Coronary artery (tissue), 2 donors: ENCODE data around the gene POFUT2.

Source experiments
- DNase-seq: peaks from one replicate; pipeline ENCODE4 v3.0.0-alpha.2; 2017; ENCODE audit warnings: low spot score
- H3K27ac ChIP-seq, 2 donors: fragments of 200-600 bp; sonication (generic); one replicate each; pipeline ENCODE4 v1.5.1; 2016 to 2019
- H3K4me3 ChIP-seq: fragments of 200-600 bp; sonication (generic); 2 replicates; pipeline ENCODE4 v1.5.1; 2016; ENCODE audit warnings: mild to moderate bottlenecking, moderate library complexity
- TF ChIP-seq, protein P1 (sequence below): fragments of 200-600 bp; sonication (generic); IDR thresholded peaks from one replicate; pipeline ENCODE4 v1.5.1; 2019; ENCODE audit warnings: antibody characterized with exemption

POFUT2 gene

DNA sequence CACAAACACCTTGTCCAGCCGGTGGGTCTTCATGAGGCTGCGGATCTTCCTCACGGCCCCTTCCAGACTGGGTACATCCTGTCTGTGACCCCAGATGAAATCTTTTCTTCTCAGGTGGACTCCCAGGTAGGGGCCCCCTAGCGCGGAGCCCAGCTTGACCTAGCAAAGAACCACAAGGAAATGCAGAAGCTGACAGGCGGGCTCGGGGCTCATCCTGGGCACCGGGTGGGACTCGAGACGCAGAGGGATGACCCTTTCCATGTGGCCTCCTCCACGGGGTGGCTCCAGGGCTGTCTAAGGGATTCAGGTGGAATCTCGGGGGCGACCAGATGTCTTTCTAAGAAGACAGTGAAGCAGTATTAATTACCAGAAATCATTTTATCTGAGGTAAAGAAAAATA, 17.8 kb downstream of the POFUT2 start:
- TF ChIP-seq, protein P1, sequence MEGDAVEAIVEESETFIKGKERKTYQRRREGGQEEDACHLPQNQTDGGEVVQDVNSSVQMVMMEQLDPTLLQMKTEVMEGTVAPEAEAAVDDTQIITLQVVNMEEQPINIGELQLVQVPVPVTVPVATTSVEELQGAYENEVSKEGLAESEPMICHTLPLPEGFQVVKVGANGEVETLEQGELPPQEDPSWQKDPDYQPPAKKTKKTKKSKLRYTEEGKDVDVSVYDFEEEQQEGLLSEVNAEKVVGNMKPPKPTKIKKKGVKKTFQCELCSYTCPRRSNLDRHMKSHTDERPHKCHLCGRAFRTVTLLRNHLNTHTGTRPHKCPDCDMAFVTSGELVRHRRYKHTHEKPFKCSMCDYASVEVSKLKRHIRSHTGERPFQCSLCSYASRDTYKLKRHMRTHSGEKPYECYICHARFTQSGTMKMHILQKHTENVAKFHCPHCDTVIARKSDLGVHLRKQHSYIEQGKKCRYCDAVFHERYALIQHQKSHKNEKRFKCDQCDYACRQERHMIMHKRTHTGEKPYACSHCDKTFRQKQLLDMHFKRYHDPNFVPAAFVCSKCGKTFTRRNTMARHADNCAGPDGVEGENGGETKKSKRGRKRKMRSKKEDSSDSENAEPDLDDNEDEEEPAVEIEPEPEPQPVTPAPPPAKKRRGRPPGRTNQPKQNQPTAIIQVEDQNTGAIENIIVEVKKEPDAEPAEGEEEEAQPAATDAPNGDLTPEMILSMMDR, result no peak
- DNase-seq, result peak; percentile 50
- Histone ChIP-seq H3K27ac (no peak overlapping the region), H3K4me3 (no peak overlapping the region)

DNA sequence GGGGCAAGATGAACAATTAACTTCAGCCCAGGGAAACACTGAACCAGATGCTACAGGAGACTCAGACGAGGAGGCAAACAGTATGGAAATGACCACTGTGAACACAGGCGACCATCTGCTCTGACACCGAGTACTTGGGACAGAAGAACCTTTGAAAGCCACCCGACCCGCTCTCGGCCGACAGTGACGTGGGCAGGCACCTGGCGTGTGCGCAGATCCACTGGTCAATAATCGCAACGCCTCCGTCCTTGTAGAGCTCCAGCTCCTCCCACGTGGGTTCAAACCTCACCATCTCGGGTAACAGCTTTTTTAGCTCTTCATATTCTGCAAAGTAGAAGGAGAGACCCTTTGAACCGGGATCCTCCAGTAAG, 20.3 kb downstream of the POFUT2 start:
- TF ChIP-seq, protein P1, result no peak
- Histone ChIP-seq H3K27ac (no peak overlapping the region), H3K4me3 (no peak overlapping the region)
- DNase-seq, result peak; percentile 49

DNA sequence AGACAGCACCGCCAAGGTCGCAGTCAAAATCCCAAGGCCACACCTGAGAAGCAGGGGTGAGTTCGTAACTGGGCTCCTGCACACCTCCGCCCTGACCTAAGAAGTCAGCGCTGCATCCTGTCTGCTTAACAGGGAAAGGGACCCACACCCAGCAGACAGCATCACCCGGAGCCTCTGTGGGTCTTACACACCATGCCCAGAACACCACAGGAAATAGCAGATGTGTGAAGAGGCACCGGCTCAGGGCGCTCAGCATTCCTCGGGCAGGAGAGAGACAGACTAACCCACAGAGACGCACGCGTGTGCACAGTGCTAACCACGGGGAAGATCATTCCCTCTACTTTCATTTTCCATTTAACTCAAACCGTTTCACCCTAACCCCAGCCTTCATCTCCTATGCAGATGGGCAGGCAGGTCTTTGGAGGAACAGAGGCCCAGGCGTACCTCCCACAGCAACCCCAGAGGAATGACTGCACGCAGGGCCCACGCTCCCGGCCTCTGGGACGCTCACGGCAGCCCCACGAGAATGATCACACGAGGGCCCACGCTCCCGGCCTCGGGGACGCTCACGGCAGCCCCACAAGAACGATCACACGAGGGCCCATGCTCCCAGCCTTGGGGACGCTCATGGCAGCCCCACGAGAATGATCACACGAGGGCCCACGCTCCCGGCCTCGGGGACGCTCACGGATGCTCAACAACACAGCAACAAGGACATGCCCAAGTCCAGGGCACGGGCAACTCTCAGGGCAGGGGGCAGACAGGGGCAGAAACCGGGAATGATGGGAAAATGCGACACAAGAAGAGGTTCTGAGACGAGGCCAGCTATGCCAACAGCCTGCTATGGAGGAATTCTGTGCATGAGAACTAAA, 20.9 kb downstream of the POFUT2 start:
- TF ChIP-seq, protein P1, result no peak
- no peak overlapping the region for H3K4me3 ChIP-seq
- no peak overlapping the region for H3K27ac ChIP-seq
- DNase-seq, result no peak

DNA sequence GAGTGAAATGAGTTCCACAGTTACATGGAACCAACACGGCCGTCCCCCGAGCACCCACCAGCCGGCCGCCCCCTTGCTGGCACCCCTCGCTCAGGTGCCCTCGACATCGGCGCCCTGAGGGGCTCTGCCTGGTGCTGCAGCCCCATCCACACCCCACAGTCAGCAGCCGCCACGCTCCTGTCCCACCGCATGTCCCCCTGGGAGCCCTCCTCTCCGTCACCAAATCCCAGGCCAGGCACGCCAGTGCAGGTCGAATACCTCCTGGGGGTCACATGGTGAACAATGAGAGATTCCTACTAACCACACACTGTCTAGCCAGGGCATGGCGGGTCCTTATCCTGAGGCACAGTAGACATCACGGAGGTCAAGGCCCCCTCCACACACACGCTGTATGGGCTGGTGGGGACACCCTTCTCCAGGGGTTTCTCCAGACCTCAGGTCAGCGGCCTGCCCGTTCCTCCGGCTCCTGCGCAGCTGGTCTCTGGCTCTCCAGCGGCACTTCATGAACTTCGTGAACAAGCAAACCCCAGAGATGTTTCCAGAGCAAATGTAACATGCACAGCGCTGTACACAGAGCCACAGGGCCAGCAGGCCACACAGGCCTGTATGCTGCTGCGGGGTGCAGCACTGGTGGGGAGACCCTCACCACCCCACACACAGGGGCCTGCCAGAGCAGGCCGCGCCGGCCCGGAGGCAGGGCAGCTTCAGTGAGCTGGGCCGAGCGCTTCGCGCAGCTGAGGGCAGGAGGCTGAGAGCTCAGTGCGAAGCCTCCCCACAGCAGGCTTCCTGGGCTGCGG, 21.8 kb downstream of the POFUT2 start:
- peak; percentile 50 for DNase-seq
- TF ChIP-seq, protein P1, result no peak
- Histone ChIP-seq H3K4me3 (no peak overlapping the region), H3K27ac (no peak overlapping the region)

DNA sequence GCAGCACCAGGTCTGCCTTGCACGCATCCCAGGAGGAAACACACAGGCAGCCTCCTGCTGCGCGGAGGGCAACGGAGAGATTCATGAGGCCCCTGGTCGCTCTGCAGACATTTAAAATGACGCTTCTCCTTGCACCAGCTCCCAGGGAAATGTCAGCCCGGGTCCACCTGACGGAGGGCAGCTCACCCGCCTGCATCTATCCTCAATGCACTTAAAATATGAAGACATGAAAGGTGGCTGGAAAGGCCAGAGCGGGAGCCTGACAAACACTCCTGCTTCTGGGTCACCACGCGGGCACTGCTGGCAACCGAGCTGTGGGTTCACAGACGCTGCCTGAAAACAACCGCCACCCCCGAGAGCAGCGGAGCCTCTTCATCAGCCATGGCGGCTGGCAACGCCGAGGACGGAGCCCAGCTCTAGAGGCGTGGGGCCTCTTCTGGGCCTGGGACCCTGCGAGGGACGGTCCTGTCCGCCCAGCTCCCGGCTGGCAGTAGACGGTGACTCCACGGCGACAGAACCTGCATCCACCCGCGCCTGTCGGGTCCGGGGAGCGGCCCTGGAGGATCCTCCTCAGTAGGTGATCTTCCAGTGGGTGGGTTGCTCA, 22.7 kb downstream of the POFUT2 start:
- H3K4me3 ChIP-seq, result no peak overlapping the region
- TF ChIP-seq, protein P1, result no peak
- H3K27ac ChIP-seq, result no peak overlapping the region
- DNase-seq, result peak; percentile 69

DNA sequence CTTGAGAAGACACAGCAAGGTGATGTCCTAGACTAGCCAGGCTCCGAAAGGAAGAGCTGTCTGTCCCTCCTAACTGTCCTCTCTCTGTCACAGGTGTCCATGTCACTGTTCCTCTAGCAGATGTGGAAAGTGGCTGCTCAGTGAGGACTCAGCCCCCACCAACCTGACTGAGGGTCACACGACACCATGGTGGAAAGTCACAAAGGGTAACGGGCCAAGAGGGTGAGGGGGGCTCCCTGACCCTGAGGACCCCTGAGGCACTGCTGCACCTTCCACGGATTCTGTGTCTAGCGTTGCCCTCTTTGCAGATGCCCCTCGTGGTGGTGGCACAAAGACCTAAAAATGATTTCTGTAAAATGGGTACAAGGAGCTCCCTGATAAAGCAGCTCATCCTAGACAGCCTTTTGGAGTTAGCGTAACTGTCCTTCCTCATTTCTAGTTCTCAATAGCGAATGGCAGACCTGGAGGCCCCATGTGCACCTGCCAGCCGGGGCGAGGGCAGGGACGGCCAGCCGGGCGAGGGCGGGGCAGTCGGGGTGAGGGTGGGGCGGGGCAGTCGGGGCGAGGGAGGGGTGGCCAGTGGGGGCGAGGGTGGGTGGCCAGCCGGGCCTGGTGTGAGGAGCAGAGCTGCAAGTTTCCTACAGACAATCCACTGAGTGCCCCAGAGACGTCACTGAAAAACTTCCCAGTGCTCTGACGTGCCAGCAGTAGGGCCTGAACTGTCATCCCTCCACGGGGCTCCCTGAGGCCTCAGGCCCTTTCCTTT, 23.4 kb downstream of the POFUT2 start:
- DNase-seq, result no peak
- TF ChIP-seq, protein P1, result no peak
- no peak overlapping the region for H3K27ac ChIP-seq
- H3K4me3 ChIP-seq, result no peak overlapping the region
